HG03460 (cell line): ENCODE results near the gene BIRC6.
"Not testable (repeated sequence)": the region's sequence is repeated elsewhere in the genome, so short reads cannot be mapped to it uniquely, and the experiment has no call there.

Experiments
- ATAC-seq: cut with Tn5 transposase; IDR thresholded peaks from one replicate; pipeline ENCODE4 v1.9.1; 2021; ENCODE audit not compliant: unreplicated experiment

The BIRC6 gene

DNA sequence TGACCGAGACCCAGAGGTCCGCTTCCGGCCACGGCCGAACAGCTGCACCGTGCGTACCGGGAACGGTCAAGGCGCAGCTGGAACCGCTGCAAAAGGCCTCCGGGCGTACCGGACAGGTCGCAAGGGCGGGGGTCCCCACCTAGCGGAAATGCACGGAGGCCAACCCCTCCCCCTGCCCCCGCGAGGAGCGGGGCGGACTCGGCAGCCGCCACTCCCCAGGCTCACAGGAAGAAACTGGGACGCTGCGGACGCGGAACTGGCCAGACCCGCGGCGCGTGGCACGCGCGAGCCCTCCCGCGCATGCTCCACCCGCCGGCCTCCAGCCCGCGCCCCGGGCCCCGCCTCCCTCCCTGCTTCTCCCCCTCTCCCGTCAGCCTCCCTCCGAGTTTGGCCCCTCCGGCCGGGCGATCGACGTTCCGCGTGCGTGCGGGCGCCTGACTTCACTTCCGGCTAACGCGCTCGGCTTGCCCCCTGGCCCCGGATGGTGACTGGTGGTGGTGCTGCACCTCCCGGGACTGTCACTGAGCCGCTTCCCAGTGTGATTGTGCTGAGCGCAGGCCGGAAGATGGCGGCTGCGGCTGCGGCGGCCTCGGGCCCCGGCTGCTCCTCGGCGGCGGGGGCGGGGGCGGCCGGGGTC is at the start of gene BIRC6:
TSS of gene BIRC6 (plus strand) at position 343 of the 637 bp plus-strand sequence. CDS start at position 482, 139 bp downstream.
- peak; percentile 81 for ATAC-seq

DNA sequence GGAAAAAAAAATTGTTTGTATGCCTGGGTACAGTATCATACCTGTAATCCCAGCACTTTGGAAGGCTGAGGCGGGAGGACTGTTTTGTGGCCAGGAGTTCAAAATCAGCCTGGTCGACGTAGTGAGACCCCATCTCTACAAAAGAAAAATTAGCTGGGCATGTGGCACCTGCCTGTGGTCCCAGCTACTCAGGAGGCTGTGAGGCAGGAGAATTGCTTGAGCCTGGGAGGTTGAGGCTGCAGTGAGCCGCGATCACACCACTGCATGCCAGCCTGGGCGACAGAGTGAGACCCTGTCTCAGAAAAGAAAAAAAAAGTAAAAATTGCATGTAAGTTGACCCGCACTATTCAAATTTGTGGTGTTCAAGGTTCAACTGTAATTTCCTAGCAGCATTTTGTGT is 46.2 kb upstream of the BIRC6 start:
- ATAC-seq, result no peak

DNA sequence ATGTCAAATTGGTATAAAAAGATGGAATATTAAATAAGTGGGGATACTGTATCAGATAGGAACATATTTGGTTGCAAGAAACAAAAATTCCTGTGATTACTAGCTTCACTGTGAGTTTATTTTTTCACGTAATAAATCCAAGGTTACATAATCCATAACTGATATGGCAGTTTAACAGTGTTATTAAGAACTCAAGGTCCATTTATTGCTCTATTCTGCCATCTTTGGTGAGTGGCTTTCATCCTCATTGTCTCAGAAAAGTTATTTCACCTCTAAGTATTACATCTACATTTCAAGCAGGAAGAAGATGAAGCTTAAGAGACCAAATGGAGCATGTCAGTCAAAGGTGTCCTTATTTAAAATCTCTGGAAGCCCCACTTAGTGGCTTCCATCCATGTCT is 41.9 kb upstream of the BIRC6 start:
- ATAC-seq, result no peak

GRCh38 chr2:32328679-32329078 is 28.1 kb upstream of the BIRC6 start:
- not testable (repeated sequence) for ATAC-seq

GRCh38 chr2:32329180-32329980 is 27.4 kb upstream of the BIRC6 start:
- not testable (repeated sequence) for ATAC-seq

DNA sequence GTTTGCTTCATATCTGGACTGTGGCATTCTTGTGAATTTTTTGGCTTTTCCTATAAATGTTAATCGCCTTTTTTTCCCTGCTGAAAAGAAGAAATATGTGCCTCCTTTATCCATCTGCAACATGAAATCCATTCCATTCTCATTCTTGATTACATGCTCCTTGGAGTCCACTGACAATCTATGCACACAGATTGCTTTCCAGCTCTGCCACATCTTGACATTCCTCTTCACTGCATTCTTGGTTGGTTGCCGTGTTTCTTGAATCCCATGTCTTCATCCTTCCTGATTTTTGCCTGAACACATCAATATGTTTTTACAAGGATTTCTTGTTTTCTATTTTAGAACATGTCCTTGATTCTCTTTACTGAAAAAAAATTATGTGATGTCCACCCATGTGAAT is 26.7 kb upstream of the BIRC6 start:
- ATAC-seq, result no peak

GRCh38 chr2:32342801-32343200 is 14.0 kb upstream of the BIRC6 start:
- ATAC-seq, result no peak

GRCh38 chr2:32350797-32351196 is 6.0 kb upstream of the BIRC6 start:
- not testable (repeated sequence) for ATAC-seq

- ATAC-seq, result no peak
These were observed 695 bp upstream of the BIRC6 start for GRCh38 chr2:32355976-32356680.

GRCh38 chr2:32357318-32358110 is 691 bp downstream of the BIRC6 start:
- ATAC-seq, result peak; percentile 10

- ATAC-seq, result no peak
These were observed 1.3 kb downstream of the BIRC6 start for GRCh38 chr2:32358111-32358482.

DNA sequence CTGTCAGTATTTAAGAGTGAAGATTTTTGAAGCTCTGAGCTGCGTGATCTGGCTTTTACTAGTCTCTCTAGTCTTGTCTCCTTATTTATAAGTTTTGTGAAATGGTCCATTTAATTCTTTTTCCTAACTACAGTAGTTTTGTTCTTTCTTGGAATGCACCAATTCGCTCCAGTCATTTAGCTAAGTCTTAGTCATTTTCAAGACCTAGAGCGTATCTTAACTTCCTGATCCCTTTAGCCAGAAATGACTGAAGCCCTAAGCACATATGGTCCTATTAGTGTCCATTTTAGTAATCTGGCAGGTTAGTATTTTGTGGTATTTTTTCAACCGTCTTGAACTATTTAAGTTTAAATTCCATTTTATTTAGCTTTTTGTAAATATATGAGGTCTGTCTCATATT is 3.6 kb downstream of the BIRC6 start:
- ATAC-seq, result no peak

DNA sequence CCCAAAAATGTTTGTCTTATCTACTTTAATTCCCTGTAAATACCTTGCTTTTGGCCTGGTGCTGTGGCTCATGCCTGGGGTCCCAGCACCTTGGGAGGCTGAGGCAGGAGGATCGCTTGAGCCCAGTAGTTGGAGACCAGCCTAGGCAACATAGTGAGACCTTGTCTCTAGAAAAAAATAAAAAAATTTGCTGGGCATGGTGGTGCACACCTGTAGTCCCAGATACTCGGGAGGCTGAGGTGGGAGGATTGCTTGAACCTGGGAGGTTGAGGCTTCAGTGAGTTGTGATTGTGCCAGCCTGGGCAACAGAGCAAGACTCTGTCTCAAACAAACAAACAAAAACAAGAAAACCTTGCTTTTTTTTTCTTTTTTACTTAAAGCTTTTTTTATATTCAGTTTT is 6.2 kb downstream of the BIRC6 start:
- ATAC-seq, result not testable (repeated sequence)

DNA sequence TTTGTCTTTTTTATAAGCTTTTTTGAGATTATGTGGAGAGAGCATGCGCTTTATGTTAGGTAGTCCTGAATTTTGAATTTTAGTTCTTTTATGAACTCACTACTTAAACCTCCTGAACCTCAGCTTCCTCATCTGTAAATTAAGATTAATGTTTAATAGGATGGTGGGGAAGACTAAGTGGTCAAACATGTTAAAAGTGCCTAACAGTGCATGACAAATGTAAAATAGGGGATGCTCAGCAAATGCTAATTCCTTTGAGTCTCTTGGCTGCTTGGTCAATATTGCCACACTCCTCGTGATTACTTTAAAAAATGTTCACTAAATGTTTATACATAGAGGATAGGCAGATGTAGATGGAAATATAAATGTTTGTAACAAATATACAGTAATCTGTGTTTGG is 6.8 kb downstream of the BIRC6 start:
- ATAC-seq, result peak; percentile 67

- ATAC-seq, result not testable (repeated sequence)
These were observed 7.5 kb downstream of the BIRC6 start for GRCh38 chr2:32364290-32364689.

DNA sequence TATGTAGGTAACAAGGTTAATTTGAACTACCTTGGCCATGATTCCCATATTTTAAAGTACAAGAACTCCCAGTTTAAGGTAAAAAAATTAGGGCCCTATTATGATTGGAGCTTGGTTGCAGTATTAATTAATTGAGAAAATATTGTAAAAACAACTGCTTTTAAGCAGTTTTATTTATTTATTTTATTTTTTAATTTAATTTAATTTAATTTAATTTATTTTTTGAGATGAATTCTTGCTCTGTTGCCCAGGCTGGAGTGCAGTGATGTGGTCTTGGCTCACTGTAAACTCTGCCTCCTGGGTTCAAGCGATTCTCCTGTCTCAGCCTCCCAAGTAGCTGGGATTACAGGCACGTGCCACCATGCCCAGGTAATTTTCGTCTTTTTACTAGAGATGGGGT is 8.9 kb downstream of the BIRC6 start:
- ATAC-seq, result not testable (repeated sequence)

GRCh38 chr2:32366595-32366994 is 9.8 kb downstream of the BIRC6 start:
- ATAC-seq, result no peak

DNA sequence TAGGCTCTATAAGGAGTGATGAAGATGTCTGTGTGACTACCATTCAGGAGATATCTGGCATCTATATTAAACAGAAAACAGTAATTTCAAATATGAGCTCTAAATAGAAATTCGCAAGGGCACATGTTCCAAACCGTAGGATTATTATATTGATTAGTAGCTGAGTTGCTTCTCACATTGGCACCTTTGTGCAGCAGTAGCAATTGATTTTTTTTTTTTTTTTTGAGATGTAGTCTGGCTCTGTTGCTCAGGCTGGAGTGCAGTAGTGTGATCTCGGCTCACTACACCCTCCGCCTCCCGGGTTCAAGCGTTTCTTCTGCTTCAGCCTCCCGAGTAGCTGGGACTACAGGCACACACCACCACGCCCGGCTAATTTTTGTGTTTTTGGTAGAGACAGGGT is 12.4 kb downstream of the BIRC6 start:
- ATAC-seq, result no peak

- not testable (repeated sequence) for ATAC-seq
These were observed 14.1 kb downstream of the BIRC6 start for GRCh38 chr2:32370942-32371341.

- no peak for ATAC-seq
These were observed 15.8 kb downstream of the BIRC6 start for GRCh38 chr2:32372519-32373182.
